GM23338 (cell line): ENCODE measurements around the gene MTPN. TPM values are rescaled to one million over a fixed set of nuclear protein-coding genes. Genes with fewer than 3 reads are reported as not detected.

ENCODE experiments used
- ATAC-seq: fragments of 200-7000 bp; cut with Tn5 transposase; 3 replicates; pipeline ENCODE4 v1.9.1; 2020
- DNase-seq: peaks from one replicate; pipeline ENCODE4 v3.0.0-alpha.2; 2015; ENCODE audit warnings: low spot score
- H2AFZ ChIP-seq: fragments of 200-600 bp; sonication (generic); 2 replicates; pipeline ENCODE4 v1.8.0; 2016; ENCODE audit warnings: antibody characterized with exemption, mild to moderate bottlenecking, moderate library complexity
- H3F3A ChIP-seq: fragments of 200-600 bp; sonication (generic); replicated peaks from 2 replicates; pipeline ENCODE4 v1.8.0; 2017; ENCODE audit warnings: antibody characterized with exemption, mixed run types, low read depth
- H3K27ac ChIP-seq: fragments of 200-600 bp; sonication (generic); 2 replicates; pipeline ENCODE4 v1.6.1; 2016; ENCODE audit warnings: low read depth
- H3K27me3 ChIP-seq: fragments of 200-600 bp; sonication (generic); 2 replicates; pipeline ENCODE4 v1.8.0; 2016; ENCODE audit warnings: mild to moderate bottlenecking, mixed run types, moderate library complexity; ENCODE audit not compliant: insufficient read depth
- H3K36me3 ChIP-seq: fragments of 200-600 bp; sonication (generic); 2 replicates; pipeline ENCODE4 v1.8.0; 2016; ENCODE audit warnings: mild to moderate bottlenecking; ENCODE audit not compliant: insufficient read depth
- H3K4me1 ChIP-seq: fragments of 200-600 bp; sonication (generic); 2 replicates; pipeline ENCODE4 v1.8.0; 2016; ENCODE audit warnings: mild to moderate bottlenecking, moderate library complexity; ENCODE audit not compliant: insufficient read depth
- H3K4me2 ChIP-seq: fragments of 200-600 bp; sonication (generic); 2 replicates; pipeline ENCODE4 v1.7.1; 2017; ENCODE audit warnings: mixed run types
- H3K4me3 ChIP-seq: fragments of 200-600 bp; sonication (generic); 2 replicates; pipeline ENCODE4 v1.6.1; 2016; ENCODE audit warnings: mixed run types
- H3K79me2 ChIP-seq: fragments of 200-600 bp; sonication (generic); replicated peaks from 2 replicates; pipeline ENCODE4 v1.8.0; 2017; ENCODE audit warnings: mild to moderate bottlenecking; ENCODE audit not compliant: insufficient read depth
- H3K9me2 ChIP-seq: fragments of 200-600 bp; sonication (generic); 2 replicates; pipeline ENCODE4 v1.8.0; 2017; ENCODE audit not compliant: insufficient read depth
- H4K20me1 ChIP-seq: fragments of 200-600 bp; sonication (generic); replicated peaks from 2 replicates; pipeline ENCODE4 v1.8.0; 2017; ENCODE audit warnings: mild to moderate bottlenecking; ENCODE audit not compliant: insufficient read depth
- H3K27ac Mint-ChIP-seq: 2 replicates; pipeline ENCODE4 v1.8.0; 2020; ENCODE audit warnings: inconsistent platforms, mild to moderate bottlenecking, moderate library complexity, mixed read lengths
- H3K27me3 Mint-ChIP-seq: 3 replicates; pipeline ENCODE4 v1.8.0; 2022; ENCODE audit warnings: low read depth, mild to moderate bottlenecking, moderate library complexity, mixed read lengths, inconsistent platforms; ENCODE audit not compliant: insufficient read depth, poor library complexity
- H3K36me3 Mint-ChIP-seq: 3 replicates; pipeline ENCODE4 v1.8.0; 2021; ENCODE audit warnings: low read depth, mild to moderate bottlenecking, inconsistent platforms, moderate library complexity, mixed read lengths
- H3K4me1 Mint-ChIP-seq: 3 replicates; pipeline ENCODE4 v1.8.0; 2020; ENCODE audit warnings: mild to moderate bottlenecking, inconsistent platforms, mixed read lengths
- H3K4me3 Mint-ChIP-seq: 3 replicates; pipeline ENCODE4 v1.8.0; 2021; ENCODE audit warnings: moderate library complexity, mild to moderate bottlenecking, inconsistent platforms, mixed read lengths
- H3K9me3 Mint-ChIP-seq: 3 replicates; pipeline ENCODE4 v1.8.0; 2020; ENCODE audit warnings: moderate library complexity, mild to moderate bottlenecking, inconsistent platforms, mixed read lengths
- CREB1 ChIP-seq: fragments of 250-450 bp; sonication (Bioruptor Pico); IDR thresholded peaks from 2 replicates; pipeline ENCODE4 v1.5.0; 2020; ENCODE audit warnings: low read depth, mild to moderate bottlenecking, moderate library complexity
- EZH2 ChIP-seq: fragments of 200-600 bp; sonication (generic); IDR thresholded peaks from one replicate; pipeline ENCODE4 v1.8.0; 2017; ENCODE audit warnings: antibody characterized with exemption, mild to moderate bottlenecking, low read depth; ENCODE audit not compliant: unreplicated experiment
- EZH2phosphoT487 ChIP-seq: fragments of 200-600 bp; sonication (generic); IDR thresholded peaks from one replicate; pipeline ENCODE4 v1.8.1; 2018; ENCODE audit warnings: antibody characterized with exemption; ENCODE audit not compliant: unreplicated experiment
- JUNB ChIP-seq: IDR thresholded peaks from one replicate; pipeline ENCODE4 v1.6.1; 2016; ENCODE audit warnings: antibody characterized with exemption; ENCODE audit not compliant: unreplicated experiment
- NANOG ChIP-seq: IDR thresholded peaks from 2 replicates; pipeline ENCODE4 v1.6.1; 2016; ENCODE audit warnings: antibody characterized with exemption, borderline replicate concordance
- POLR2AphosphoS5 ChIP-seq: IDR thresholded peaks from 2 replicates; pipeline ENCODE4 v1.6.1; 2016; ENCODE audit warnings: antibody characterized with exemption, low read depth
- REST ChIP-seq: IDR thresholded peaks from one replicate; pipeline ENCODE4 v1.6.1; 2018; ENCODE audit warnings: antibody characterized with exemption; ENCODE audit not compliant: unreplicated experiment
- STAT1 ChIP-seq: IDR thresholded peaks from one replicate; pipeline ENCODE4 v1.6.1; 2016; ENCODE audit warnings: antibody characterized with exemption; ENCODE audit not compliant: unreplicated experiment
- ZNF114 ChIP-seq: fragments of 250-450 bp; sonication (Bioruptor Pico); IDR thresholded peaks from 2 replicates; pipeline ENCODE4 v1.5.0; 2020; ENCODE audit warnings: mild to moderate bottlenecking, moderate library complexity
- ZNF331 ChIP-seq: fragments of 250-450 bp; sonication (Bioruptor Pico); IDR thresholded peaks from 2 replicates; pipeline ENCODE4 v1.5.0; 2020; ENCODE audit warnings: low read depth, mild to moderate bottlenecking, moderate library complexity
- polyA plus RNA-seq: library from polyadenylated mRNA; unstranded; fragments of >200 nt; fragmentation: Nextera tagmentation; extraction: Ambion mirVana; gene quantifications from 2 replicates; pipeline ENCODE4 v1.2.1, GENCODE V29; 2016
- total RNA-seq: library from RNA; depleted of rRNA; stranded (reverse); fragments of >200 nt; shearing (Covaris generic); gene quantifications from 2 replicates; pipeline ENCODE4 v1.2.3, GENCODE V29; 2014
- TF ChIP-seq, protein P1 (sequence below), 2 experiments: fragments of 200-600 bp in 1 of 2; sonication (generic) in 1 of 2; conservative IDR thresholded peaks; 2 replicates each; pipeline versions ENCODE4 v1.5.1 to v1.6.1; 2016 to 2017; ENCODE audit warnings: antibody characterized with exemption in 2 of 2, low read depth in 2 of 2, mild to moderate bottlenecking in 2 of 2, moderate library complexity in 1 of 2
- TF ChIP-seq, protein P2 (sequence below): fragments of 250-450 bp; sonication (Bioruptor Pico); IDR thresholded peaks from 2 replicates; pipeline ENCODE4 v1.5.0; 2020; ENCODE audit warnings: mild to moderate bottlenecking, moderate library complexity
- TF ChIP-seq, protein P3 (sequence below): IDR thresholded peaks from 2 replicates; pipeline ENCODE4 v1.6.1; 2016; ENCODE audit warnings: antibody characterized with exemption

MTPN gene
- total and polyA plus RNA-seq, 2 experiments from 2014 or later, result 87.7 to 90.3 TPM

- Mint-ChIP-seq H3K27ac (no peak overlapping the region), H3K27me3 (peaks cover 1% of the 10 kb centered on the region), H3K4me3 (no peak overlapping the region), H3K9me3 (no peaks in the 10 kb centered on the region), H3K4me1 (no peaks in the 10 kb centered on the region), H3K36me3 (no peaks in the 10 kb centered on the region)
- no peaks in the 10 kb centered on the region for H3K79me2 ChIP-seq
- TF ChIP-seq EZH2phosphoT487, result no peak
- TF ChIP-seq, protein P1, sequence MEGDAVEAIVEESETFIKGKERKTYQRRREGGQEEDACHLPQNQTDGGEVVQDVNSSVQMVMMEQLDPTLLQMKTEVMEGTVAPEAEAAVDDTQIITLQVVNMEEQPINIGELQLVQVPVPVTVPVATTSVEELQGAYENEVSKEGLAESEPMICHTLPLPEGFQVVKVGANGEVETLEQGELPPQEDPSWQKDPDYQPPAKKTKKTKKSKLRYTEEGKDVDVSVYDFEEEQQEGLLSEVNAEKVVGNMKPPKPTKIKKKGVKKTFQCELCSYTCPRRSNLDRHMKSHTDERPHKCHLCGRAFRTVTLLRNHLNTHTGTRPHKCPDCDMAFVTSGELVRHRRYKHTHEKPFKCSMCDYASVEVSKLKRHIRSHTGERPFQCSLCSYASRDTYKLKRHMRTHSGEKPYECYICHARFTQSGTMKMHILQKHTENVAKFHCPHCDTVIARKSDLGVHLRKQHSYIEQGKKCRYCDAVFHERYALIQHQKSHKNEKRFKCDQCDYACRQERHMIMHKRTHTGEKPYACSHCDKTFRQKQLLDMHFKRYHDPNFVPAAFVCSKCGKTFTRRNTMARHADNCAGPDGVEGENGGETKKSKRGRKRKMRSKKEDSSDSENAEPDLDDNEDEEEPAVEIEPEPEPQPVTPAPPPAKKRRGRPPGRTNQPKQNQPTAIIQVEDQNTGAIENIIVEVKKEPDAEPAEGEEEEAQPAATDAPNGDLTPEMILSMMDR (conservative IDR thresholded peaks at IDR 0.05; ENCODE audit: low read depth in 2 of 2), result no peak
- TF ChIP-seq, protein P2, sequence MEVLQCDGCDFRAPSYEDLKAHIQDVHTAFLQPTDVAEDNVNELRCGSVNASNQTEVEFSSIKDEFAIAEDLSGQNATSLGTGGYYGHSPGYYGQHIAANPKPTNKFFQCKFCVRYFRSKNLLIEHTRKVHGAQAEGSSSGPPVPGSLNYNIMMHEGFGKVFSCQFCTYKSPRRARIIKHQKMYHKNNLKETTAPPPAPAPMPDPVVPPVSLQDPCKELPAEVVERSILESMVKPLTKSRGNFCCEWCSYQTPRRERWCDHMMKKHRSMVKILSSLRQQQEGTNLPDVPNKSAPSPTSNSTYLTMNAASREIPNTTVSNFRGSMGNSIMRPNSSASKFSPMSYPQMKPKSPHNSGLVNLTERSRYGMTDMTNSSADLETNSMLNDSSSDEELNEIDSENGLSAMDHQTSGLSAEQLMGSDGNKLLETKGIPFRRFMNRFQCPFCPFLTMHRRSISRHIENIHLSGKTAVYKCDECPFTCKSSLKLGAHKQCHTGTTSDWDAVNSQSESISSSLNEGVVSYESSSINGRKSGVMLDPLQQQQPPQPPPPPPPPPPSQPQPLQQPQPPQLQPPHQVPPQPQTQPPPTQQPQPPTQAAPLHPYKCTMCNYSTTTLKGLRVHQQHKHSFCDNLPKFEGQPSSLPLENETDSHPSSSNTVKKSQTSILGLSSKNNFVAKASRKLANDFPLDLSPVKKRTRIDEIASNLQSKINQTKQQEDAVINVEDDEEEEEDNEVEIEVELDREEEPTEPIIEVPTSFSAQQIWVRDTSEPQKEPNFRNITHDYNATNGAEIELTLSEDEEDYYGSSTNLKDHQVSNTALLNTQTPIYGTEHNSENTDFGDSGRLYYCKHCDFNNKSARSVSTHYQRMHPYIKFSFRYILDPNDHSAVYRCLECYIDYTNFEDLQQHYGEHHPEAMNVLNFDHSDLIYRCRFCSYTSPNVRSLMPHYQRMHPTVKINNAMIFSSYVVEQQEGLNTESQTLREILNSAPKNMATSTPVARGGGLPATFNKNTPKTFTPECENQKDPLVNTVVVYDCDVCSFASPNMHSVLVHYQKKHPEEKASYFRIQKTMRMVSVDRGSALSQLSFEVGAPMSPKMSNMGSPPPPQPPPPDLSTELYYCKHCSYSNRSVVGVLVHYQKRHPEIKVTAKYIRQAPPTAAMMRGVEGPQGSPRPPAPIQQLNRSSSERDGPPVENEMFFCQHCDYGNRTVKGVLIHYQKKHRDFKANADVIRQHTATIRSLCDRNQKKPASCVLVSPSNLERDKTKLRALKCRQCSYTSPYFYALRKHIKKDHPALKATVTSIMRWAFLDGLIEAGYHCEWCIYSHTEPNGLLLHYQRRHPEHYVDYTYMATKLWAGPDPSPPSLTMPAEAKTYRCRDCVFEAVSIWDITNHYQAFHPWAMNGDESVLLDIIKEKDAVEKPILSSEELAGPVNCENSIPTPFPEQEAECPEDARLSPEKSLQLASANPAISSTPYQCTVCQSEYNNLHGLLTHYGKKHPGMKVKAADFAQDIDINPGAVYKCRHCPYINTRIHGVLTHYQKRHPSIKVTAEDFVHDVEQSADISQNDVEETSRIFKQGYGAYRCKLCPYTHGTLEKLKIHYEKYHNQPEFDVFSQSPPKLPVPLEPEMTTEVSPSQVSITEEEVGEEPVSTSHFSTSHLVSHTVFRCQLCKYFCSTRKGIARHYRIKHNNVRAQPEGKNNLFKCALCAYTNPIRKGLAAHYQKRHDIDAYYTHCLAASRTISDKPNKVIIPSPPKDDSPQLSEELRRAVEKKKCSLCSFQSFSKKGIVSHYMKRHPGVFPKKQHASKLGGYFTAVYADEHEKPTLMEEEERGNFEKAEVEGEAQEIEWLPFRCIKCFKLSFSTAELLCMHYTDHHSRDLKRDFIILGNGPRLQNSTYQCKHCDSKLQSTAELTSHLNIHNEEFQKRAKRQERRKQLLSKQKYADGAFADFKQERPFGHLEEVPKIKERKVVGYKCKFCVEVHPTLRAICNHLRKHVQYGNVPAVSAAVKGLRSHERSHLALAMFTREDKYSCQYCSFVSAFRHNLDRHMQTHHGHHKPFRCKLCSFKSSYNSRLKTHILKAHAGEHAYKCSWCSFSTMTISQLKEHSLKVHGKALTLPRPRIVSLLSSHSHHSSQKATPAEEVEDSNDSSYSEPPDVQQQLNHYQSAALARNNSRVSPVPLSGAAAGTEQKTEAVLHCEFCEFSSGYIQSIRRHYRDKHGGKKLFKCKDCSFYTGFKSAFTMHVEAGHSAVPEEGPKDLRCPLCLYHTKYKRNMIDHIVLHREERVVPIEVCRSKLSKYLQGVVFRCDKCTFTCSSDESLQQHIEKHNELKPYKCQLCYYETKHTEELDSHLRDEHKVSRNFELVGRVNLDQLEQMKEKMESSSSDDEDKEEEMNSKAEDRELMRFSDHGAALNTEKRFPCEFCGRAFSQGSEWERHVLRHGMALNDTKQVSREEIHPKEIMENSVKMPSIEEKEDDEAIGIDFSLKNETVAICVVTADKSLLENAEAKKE, result no peak
- no peak for TF ChIP-seq POLR2AphosphoS5
- no peak for TF ChIP-seq ZNF331 (CRISPR knock-in tag)
- TF ChIP-seq EZH2, result no peak
- TF ChIP-seq ZNF114 (CRISPR knock-in tag), result no peak
- TF ChIP-seq NANOG, result no peak
- no peak for TF ChIP-seq CREB1 (CRISPR knock-in tag)
- TF ChIP-seq STAT1, result no peak
- TF ChIP-seq REST, result no peak
- TF ChIP-seq, protein P3, sequence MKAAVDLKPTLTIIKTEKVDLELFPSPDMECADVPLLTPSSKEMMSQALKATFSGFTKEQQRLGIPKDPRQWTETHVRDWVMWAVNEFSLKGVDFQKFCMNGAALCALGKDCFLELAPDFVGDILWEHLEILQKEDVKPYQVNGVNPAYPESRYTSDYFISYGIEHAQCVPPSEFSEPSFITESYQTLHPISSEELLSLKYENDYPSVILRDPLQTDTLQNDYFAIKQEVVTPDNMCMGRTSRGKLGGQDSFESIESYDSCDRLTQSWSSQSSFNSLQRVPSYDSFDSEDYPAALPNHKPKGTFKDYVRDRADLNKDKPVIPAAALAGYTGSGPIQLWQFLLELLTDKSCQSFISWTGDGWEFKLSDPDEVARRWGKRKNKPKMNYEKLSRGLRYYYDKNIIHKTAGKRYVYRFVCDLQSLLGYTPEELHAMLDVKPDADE, result no peak
- TF ChIP-seq JUNB, result no peak
- ATAC-seq (no peak), DNase-seq (no peak)
- no peak overlapping the region for H3K4me2 ChIP-seq
- H3K4me3 ChIP-seq, result no peak overlapping the region
- H2AFZ ChIP-seq, result no peak overlapping the region; the same call in 1 of the 2 replicates
- H4K20me1 ChIP-seq, result no peaks in the 10 kb centered on the region
- H3K27ac ChIP-seq, result no peak overlapping the region
- H3K36me3 ChIP-seq, result no peaks in the 10 kb centered on the region
- H3F3A ChIP-seq, result no peaks in the 10 kb centered on the region
- no peaks in the 10 kb centered on the region for H3K27me3 ChIP-seq
- H3K4me1 ChIP-seq, result no peaks in the 10 kb centered on the region
- H3K9me2 ChIP-seq, result no peaks in the 10 kb centered on the region
These were observed 35.1 kb upstream of the MTPN start for GRCh38 chr7:136012238-136012637.
